ENCODE results near the gene ADARB2. TPM values are rescaled to one million over a fixed set of nuclear protein-coding genes. Genes with fewer than 3 reads are reported as not detected.
"Not testable (repeated sequence)": the region's sequence is repeated elsewhere in the genome, so short reads cannot be mapped to it uniquely, and the experiment has no call there.

Gene ADARB2
- 0.16 TPM for polyA plus RNA-seq (ENCODE audit: insufficient read length)

- peak; percentile 11 for DNase-seq (ENCODE audit: low read depth)
These were observed at the start of gene ADARB2 for GRCh38 chr10:1737222-1738061. Gene ADARB2, minus strand, starts transcription at chr10:1737525.

GRCh38 chr10:1785835-1786234, 48.5 kb upstream of the ADARB2 start:
- no peak for DNase-seq (ENCODE audit: low read depth)

GRCh38 chr10:1782841-1783240, 45.5 kb upstream of the ADARB2 start:
- no peak for DNase-seq (ENCODE audit: low read depth)

GRCh38 chr10:1779796-1780195, 42.5 kb upstream of the ADARB2 start:
- DNase-seq (ENCODE audit: low read depth) = no peak

- DNase-seq (ENCODE audit: low read depth) = no peak
These were observed 41.1 kb upstream of the ADARB2 start for GRCh38 chr10:1778375-1778969.

GRCh38 chr10:1776127-1776662, 38.9 kb upstream of the ADARB2 start:
- no peak for DNase-seq (ENCODE audit: low read depth)

- DNase-seq (ENCODE audit: low read depth) = no peak
These were observed 37.5 kb upstream of the ADARB2 start for GRCh38 chr10:1774796-1775195.

- DNase-seq (ENCODE audit: low read depth) = not testable (repeated sequence)
These were observed 35.9 kb upstream of the ADARB2 start for GRCh38 chr10:1773204-1773603.

GRCh38 chr10:1766049-1766448, 28.7 kb upstream of the ADARB2 start:
- DNase-seq (ENCODE audit: low read depth) = no peak

- DNase-seq (ENCODE audit: low read depth) = no peak
These were observed 24.8 kb upstream of the ADARB2 start for GRCh38 chr10:1762076-1762475.

GRCh38 chr10:1754506-1755153, 17.3 kb upstream of the ADARB2 start:
- no peak for DNase-seq (ENCODE audit: low read depth)

- DNase-seq (ENCODE audit: low read depth) = no peak
These were observed 14.8 kb upstream of the ADARB2 start for GRCh38 chr10:1752153-1752552.

GRCh38 chr10:1747590-1748157, 10.3 kb upstream of the ADARB2 start:
- DNase-seq (ENCODE audit: low read depth) = no peak

GRCh38 chr10:1746796-1747195, 9.5 kb upstream of the ADARB2 start:
- no peak for DNase-seq (ENCODE audit: low read depth)

GRCh38 chr10:1745780-1746456, 8.6 kb upstream of the ADARB2 start:
- no peak for DNase-seq (ENCODE audit: low read depth)

- DNase-seq (ENCODE audit: low read depth) = no peak
These were observed 7.2 kb upstream of the ADARB2 start for GRCh38 chr10:1744524-1744923.

- DNase-seq (ENCODE audit: low read depth) = no peak
These were observed 5.8 kb upstream of the ADARB2 start for GRCh38 chr10:1743141-1743540.

GRCh38 chr10:1741450-1741849, 4.1 kb upstream of the ADARB2 start:
- no peak for DNase-seq (ENCODE audit: low read depth)

- no peak for DNase-seq (ENCODE audit: low read depth)
These were observed 2.4 kb upstream of the ADARB2 start for GRCh38 chr10:1739751-1740150.

- no peak for DNase-seq (ENCODE audit: low read depth)
These were observed 1.6 kb upstream of the ADARB2 start for GRCh38 chr10:1738950-1739349.

GRCh38 chr10:1736972-1737221, 428 bp downstream of the ADARB2 start:
- no peak for DNase-seq (ENCODE audit: low read depth)
